Tibial nerve (tissue), 4 donors: ENCODE results near the gene TNIP1. TPM values are rescaled to one million over a fixed set of nuclear protein-coding genes. Genes with fewer than 3 reads are reported as not detected.
A peak's percentile ranks its signal among the peaks of the same experiment; 100 is the strongest.

ENCODE experiments used
- DNase-seq, 2 donors: peaks; one replicate each; pipeline ENCODE4 v3.0.0-alpha.2; 2019; ENCODE audit warnings: low spot score in 2 of 2
- H3K27ac ChIP-seq, 4 donors: fragments of 200-600 bp; sonication (generic) in 3 of 4; one replicate each; pipeline ENCODE4 v1.5.1; 2017 to 2019; ENCODE audit warnings: mild to moderate bottlenecking in 1 of 4
- H3K27me3 ChIP-seq, 2 donors: fragments of 200-600 bp; sonication (generic) in 1 of 2; one replicate each; pipeline versions ENCODE4 v1.5.1 to v1.6.0; 2017 to 2019
- H3K36me3 ChIP-seq, 3 donors: fragments of 200-600 bp; sonication (generic); one replicate each; pipeline ENCODE4 v1.5.1; 2018 to 2019
- H3K4me1 ChIP-seq, 4 donors: fragments of 200-600 bp; sonication (generic) in 3 of 4; one replicate each; pipeline ENCODE4 v1.5.1; 2017 to 2019
- H3K4me3 ChIP-seq, 4 donors: fragments of 200-600 bp; sonication (generic) in 3 of 4; one replicate each; pipeline ENCODE4 v1.5.1; 2017 to 2019; ENCODE audit warnings: mild to moderate bottlenecking in 1 of 4, moderate library complexity in 1 of 4
- H3K9me3 ChIP-seq, 4 donors: fragments of 200-600 bp; sonication (generic) in 3 of 4; one replicate each; pipeline ENCODE4 v1.5.1; 2017 to 2019
- CTCF ChIP-seq, 5 experiments: fragments of 200-600 bp in 3 of 5; fragments of 450-650 bp in 2 of 5; sonication (generic) in 3 of 5; IDR thresholded peaks; one replicate each; pipeline ENCODE4 v1.5.1; 2016 to 2019; ENCODE audit warnings: antibody characterized with exemption in 5 of 5, mild to moderate bottlenecking in 3 of 5, moderate library complexity in 2 of 5
- EP300 ChIP-seq, 2 donors: sonication (generic); formaldehyde crosslinking; IDR thresholded peaks; one replicate each; pipeline ENCODE4 v1.6.1; 2017; ENCODE audit warnings: antibody characterized with exemption in 2 of 2, mild to moderate bottlenecking in 1 of 2
- POLR2A ChIP-seq, 2 donors: fragments of 450-650 bp; IDR thresholded peaks; one replicate each; pipeline ENCODE4 v1.6.1; 2017; ENCODE audit warnings: antibody characterized with exemption in 2 of 2, mild to moderate bottlenecking in 2 of 2, moderate library complexity in 2 of 2
- WGBS, 2 donors: methylation state at CpG; one replicate each; pipeline ENCODE4 v1.1.5; 2018; 5-methylcytosine and 5-hydroxymethylcytosine counted together
- total RNA-seq, 4 donors: library from RNA; depleted of rRNA; stranded (reverse); fragments of >200 nt; gene quantifications; one replicate each; pipeline ENCODE4 v1.1.0, GENCODE V29; 2016

Gene TNIP1
- total RNA-seq, 4 donors from 2014 or later, result 91.2 to 108 (median 94.3) TPM

GRCh38 chr5:151019331-151019730 is 61.5 kb downstream of the TNIP1 start:
- Histone ChIP-seq H3K9me3 (no peaks in the 10 kb centered on the region), H3K36me3 (peaks cover 0 to 39% (median 6%) of the 10 kb centered on the region in 3 donors), H3K4me3 (no peak overlapping the region), H3K27me3 (no peaks in the 10 kb centered on the region), H3K4me1 (peaks cover 5 to 68% (median 44%) of the 10 kb centered on the region in 4 donors), H3K27ac (peak overlapping the region in 2 of 4 donors; percentile 70 to 95)
- TF ChIP-seq EP300 (IDR thresholded peaks at IDR 0.05) (no peak), POLR2A (IDR thresholded peaks at IDR 0.05) (no peak), CTCF (IDR thresholded peaks at IDR 0.05) (no peak)
- DNase-seq, result no peak
- WGBS, 2 donors, result 82 to 84% methylated on average over 2 of the region's 2 CpGs

GRCh38 chr5:151018846-151019245 is 62.0 kb downstream of the TNIP1 start:
- peaks cover 0 to 34% (median 2%) of the 10 kb centered on the region in 3 donors for H3K36me3 ChIP-seq
- TF ChIP-seq POLR2A (IDR thresholded peaks at IDR 0.05), result no peak
- TF ChIP-seq CTCF (IDR thresholded peaks at IDR 0.05), result no peak
- TF ChIP-seq EP300 (IDR thresholded peaks at IDR 0.05), result no peak

GRCh38 chr5:151017897-151018296 is 62.9 kb downstream of the TNIP1 start:
- TF ChIP-seq EP300 (IDR thresholded peaks at IDR 0.05) (no peak), CTCF (IDR thresholded peaks at IDR 0.05) (no peak), POLR2A (IDR thresholded peaks at IDR 0.05) (no peak)
- H3K4me1 ChIP-seq, result peaks cover 5 to 68% (median 40%) of the 10 kb centered on the region in 4 donors
- 83 to 89% methylated on average over 2 of the region's 2 CpGs for WGBS, 2 donors

More at GRCh38 chr5:151018846-151019245, 62.0 kb downstream of the TNIP1 start:
- peak overlapping the region in 2 of 4 donors; percentile 70 to 95 for H3K27ac ChIP-seq
- peaks cover 5 to 68% (median 44%) of the 10 kb centered on the region in 4 donors for H3K4me1 ChIP-seq
- 77 to 81% methylated on average over 2 of the region's 2 CpGs for WGBS, 2 donors
- no peak overlapping the region for H3K4me3 ChIP-seq
- no peak for DNase-seq
- no peaks in the 10 kb centered on the region for H3K27me3 ChIP-seq
- H3K9me3 ChIP-seq, result no peaks in the 10 kb centered on the region

GRCh38 chr5:151016700-151017099 is 64.1 kb downstream of the TNIP1 start:
- 40 to 45% methylated on average over 5 of the region's 5 CpGs for WGBS, 2 donors
- TF ChIP-seq CTCF (IDR thresholded peaks at IDR 0.05), result no peak
- TF ChIP-seq EP300 (IDR thresholded peaks at IDR 0.05), result peak; percentile 45 to 94
- Histone ChIP-seq H3K27me3 (no peaks in the 10 kb centered on the region), H3K36me3 (peaks cover 0 to 12% (median 0%) of the 10 kb centered on the region in 3 donors), H3K9me3 (no peaks in the 10 kb centered on the region), H3K4me1 (peaks cover 5 to 74% (median 44%) of the 10 kb centered on the region in 4 donors), H3K27ac (peak overlapping the region; percentile 59 to 95 (median 78)), H3K4me3 (no peak overlapping the region)
- peak in 1 of 2 donors; percentile 75 for DNase-seq

More at GRCh38 chr5:151017897-151018296, 62.9 kb downstream of the TNIP1 start:
- Histone ChIP-seq H3K27me3 (no peaks in the 10 kb centered on the region), H3K36me3 (peaks cover 0 to 24% (median 0%) of the 10 kb centered on the region in 3 donors), H3K9me3 (no peaks in the 10 kb centered on the region), H3K27ac (peak overlapping the region in 2 of 4 donors; percentile 85 to 95), H3K4me3 (no peak overlapping the region)
- no peak for DNase-seq

- peaks cover 5 to 80% (median 44%) of the 10 kb centered on the region in 4 donors for H3K4me1 ChIP-seq
- no peaks in the 10 kb centered on the region for H3K9me3 ChIP-seq
- peak overlapping the region; percentile 59 to 95 (median 78) for H3K27ac ChIP-seq
- H3K4me3 ChIP-seq, result no peak overlapping the region
- no peak for DNase-seq
- peaks cover 0 to 6% (median 0%) of the 10 kb centered on the region in 3 donors for H3K36me3 ChIP-seq
- 77 to 81% methylated on average over 7 of the region's 7 CpGs for WGBS, 2 donors
- TF ChIP-seq EP300 (IDR thresholded peaks at IDR 0.05) (no peak), POLR2A (IDR thresholded peaks at IDR 0.05) (no peak), CTCF (IDR thresholded peaks at IDR 0.05) (no peak)
- H3K27me3 ChIP-seq, result no peaks in the 10 kb centered on the region
Observed at GRCh38 chr5:151015974-151016587, 64.8 kb downstream of the TNIP1 start.
